ENCODE data around the gene RTCA. TPM values are rescaled to one million over a fixed set of nuclear protein-coding genes. Genes with fewer than 3 reads are reported as not detected.
"Not testable (repeated sequence)": the region's sequence is repeated elsewhere in the genome, so short reads cannot be mapped to it uniquely, and the experiment has no call there.

RTCA gene
- total RNA-seq, 2 experiments from 2014 or later, result 36.7 to 37.5 TPM

DNA sequence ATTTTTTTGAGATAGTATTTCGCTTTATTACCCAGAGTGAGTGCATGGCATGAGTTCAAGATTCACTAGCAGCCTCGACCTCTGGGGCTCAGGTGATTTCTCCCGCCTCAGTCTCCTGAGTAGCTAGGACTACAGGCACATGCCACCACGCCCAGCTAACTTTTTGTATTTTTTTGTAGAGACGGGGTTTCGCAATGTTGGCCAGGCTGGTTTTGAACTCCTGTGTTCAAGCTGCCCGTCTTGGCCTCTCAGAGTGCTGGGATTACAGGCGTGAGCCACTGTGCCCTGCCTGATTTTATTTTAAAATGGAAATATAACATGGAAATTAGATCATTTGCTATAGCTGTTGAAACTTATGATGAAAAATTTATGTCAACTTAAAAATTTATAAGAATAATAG, 30.1 kb downstream of the RTCA start:
- H3K36me3 Mint-ChIP-seq (ENCODE audit: low read depth), result peaks cover 5% of the 10 kb centered on the region
- peaks cover 7% of the 10 kb centered on the region for H3K4me1 Mint-ChIP-seq (ENCODE audit: low read depth)
- H3K27me3 Mint-ChIP-seq (ENCODE audit: low read depth), result no peaks in the 10 kb centered on the region
- intact Hi-C loops (cut with micrococcal nuclease), result no loop called here
- H3K27ac Mint-ChIP-seq, result no peak overlapping the region
- H3K4me3 Mint-ChIP-seq, result no peak overlapping the region
- H3K9me3 Mint-ChIP-seq, result no peaks in the 10 kb centered on the region
- no peak for DNase-seq
- CTCF ChIA-PET, result interaction anchor here (1.5 kb wide), 1 partner anchor 62 kb away, joined by 3 read pairs; no protein-coding TSS in a partner anchor

DNA sequence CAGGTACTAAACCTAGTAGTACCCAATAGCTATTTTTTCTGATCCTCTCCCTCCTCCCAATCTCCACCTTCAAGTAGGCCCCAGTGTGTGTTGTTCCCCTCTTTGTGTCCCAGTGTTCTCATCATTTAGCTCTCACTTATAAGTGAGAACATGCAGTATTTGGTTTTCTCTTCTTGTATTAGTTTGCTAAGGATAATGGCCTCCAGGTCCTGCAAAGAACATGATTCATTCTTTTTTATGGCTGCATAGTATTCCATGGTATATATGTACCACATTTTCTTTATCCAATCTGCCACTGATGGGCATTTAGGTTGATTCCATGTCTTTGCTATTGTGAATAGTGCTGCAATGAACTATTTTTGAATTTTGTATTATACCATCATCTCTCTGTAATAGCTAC, 31.0 kb downstream of the RTCA start:
- H3K4me3 Mint-ChIP-seq; H3K36me3 Mint-ChIP-seq (ENCODE audit: low read depth); DNase-seq; H3K27ac Mint-ChIP-seq; intact Hi-C loops (cut with micrococcal nuclease); H3K4me1 Mint-ChIP-seq (ENCODE audit: low read depth); H3K9me3 Mint-ChIP-seq; H3K27me3 Mint-ChIP-seq (ENCODE audit: low read depth): not testable (repeated sequence)
- CTCF ChIA-PET, result interaction anchor here (1.5 kb wide), 1 partner anchor 61 kb away, joined by 3 read pairs; no protein-coding TSS in a partner anchor

DNA sequence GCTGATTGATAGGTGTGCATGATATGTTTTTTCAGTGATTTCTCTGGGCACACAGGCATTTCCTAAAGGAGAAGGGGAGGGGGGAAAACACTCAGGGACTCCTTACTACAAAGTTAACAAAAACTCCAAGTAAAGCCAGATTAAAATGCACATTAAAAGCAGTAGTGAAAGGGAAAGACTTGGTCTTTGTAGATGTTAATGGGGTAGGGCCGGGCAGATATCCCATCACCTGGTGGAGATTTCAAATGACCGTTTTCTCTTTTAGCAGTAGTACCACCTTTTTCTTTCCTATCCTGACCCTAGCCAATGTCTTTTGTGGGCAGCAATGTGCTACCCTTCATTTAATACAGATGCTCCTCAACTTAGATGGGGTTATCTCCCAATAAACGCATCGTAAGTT, 32.5 kb downstream of the RTCA start:
- CTCF ChIA-PET, result interaction anchor here (1.2 kb wide), 2 partner anchors 9 to 161 kb away, joined by 3 read pairs; no protein-coding TSS in a partner anchor
- Mint-ChIP-seq H3K9me3 (no peaks in the 10 kb centered on the region), H3K4me3 (no peak overlapping the region), H3K27ac (no peak overlapping the region), H3K36me3 (ENCODE audit: low read depth) (no peaks in the 10 kb centered on the region), H3K27me3 (ENCODE audit: low read depth) (no peaks in the 10 kb centered on the region), H3K4me1 (ENCODE audit: low read depth) (peaks cover 5% of the 10 kb centered on the region)
- intact Hi-C loops (cut with micrococcal nuclease), result no loop called here
- no peak for DNase-seq

DNA sequence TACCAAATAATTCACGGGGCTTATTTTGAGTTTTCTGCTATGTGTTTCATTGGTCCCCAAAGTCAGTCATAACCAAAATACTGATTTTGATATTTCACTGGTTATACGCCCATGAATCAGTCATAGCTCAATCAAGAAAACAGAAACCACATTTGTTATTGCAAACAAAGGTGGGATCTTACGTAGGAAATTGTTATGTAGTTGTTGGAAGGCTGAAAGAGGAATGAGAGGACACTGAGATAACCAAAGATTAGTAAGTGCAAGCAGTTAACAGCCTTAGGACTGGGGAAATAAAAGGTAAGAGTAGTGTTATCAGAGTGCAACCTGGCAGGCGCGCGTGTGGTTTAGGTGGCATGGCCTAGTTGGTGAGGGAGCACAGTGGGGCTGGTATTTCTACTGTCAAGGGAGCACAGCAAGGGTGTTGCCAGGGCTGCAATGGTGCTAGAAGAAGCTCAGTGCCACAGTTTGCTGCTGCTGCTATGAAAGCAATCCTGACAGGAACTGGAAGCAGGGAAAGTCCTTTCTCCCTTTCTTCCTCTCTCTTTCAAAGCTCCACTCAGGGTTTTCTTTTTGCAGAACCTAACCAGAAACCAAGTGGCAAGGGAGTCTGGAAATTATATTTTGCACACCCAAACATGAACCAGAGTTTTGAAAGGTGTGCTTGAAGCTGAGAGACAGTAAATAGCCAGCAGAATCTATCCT, 33.7 kb downstream of the RTCA start:
- Mint-ChIP-seq H3K27me3 (ENCODE audit: low read depth) (no peaks in the 10 kb centered on the region), H3K27ac (no peak overlapping the region), H3K4me3 (no peak overlapping the region), H3K36me3 (ENCODE audit: low read depth) (no peaks in the 10 kb centered on the region), H3K9me3 (no peaks in the 10 kb centered on the region), H3K4me1 (ENCODE audit: low read depth) (peaks cover 5% of the 10 kb centered on the region)
- intact Hi-C loops (cut with micrococcal nuclease), result no loop called here
- no peak for DNase-seq
- CTCF ChIA-PET, result interaction anchor here (0.7 to 2.5 kb wide), 3 partner anchors 10 to 1972 kb away, joined by 3 to 7 read pairs (median 4); no protein-coding TSS in a partner anchor

DNA sequence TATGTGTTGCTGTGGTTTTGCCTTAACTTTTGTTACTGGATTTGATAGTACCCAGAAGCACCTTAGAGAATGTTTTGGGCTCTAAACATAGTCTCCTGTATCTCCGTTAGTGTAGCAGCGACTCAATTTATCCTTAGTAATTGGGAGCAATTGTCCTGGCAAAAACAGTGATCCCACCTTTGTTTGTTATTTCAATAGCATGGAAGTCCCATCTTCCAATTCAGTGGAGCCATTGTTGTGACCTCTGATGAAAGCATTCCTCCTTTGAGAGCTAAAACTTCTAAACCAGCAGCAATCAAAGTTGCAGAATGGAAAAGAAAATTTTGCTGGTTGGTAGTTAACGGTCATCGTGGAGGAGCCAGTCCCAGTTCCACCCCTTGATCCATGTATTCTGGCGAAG, 34.7 kb downstream of the RTCA start:
- Mint-ChIP-seq H3K4me3 (no peak overlapping the region), H3K4me1 (ENCODE audit: low read depth) (peaks cover 5% of the 10 kb centered on the region), H3K27me3 (ENCODE audit: low read depth) (no peaks in the 10 kb centered on the region), H3K36me3 (ENCODE audit: low read depth) (no peaks in the 10 kb centered on the region), H3K27ac (no peak overlapping the region), H3K9me3 (no peaks in the 10 kb centered on the region)
- DNase-seq, result no peak
- CTCF ChIA-PET, result interaction anchor here (2.5 kb wide), 1 partner anchor 58 kb away, joined by 7 read pairs; no protein-coding TSS in a partner anchor
- intact Hi-C loops (cut with micrococcal nuclease), result no loop called here

DNA sequence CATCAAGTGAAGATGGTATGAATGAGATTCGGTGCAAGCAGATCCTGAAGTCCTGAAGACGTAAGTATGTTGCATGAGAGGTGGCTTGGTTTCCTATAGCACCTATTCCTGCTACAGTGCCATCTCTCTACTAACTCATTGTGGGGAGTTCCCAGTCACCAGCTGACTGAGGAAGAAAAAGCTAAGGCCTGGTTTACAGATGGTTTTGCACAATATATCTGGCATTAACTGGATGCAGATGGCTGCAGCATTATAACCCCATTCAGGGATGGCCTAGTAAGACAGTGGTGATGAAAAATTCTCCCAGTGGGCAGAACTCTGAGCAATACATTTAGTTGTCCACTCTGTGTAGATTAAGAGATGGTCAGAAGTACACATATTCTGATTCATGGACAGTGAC, 36.7 kb downstream of the RTCA start:
- H3K27me3 Mint-ChIP-seq (ENCODE audit: low read depth), result no peaks in the 10 kb centered on the region
- intact Hi-C loops (cut with micrococcal nuclease), result no loop called here
- H3K4me1 Mint-ChIP-seq (ENCODE audit: low read depth), result peaks cover 17% of the 10 kb centered on the region
- CTCF ChIA-PET, result no interaction called here
- H3K9me3 Mint-ChIP-seq, result no peaks in the 10 kb centered on the region
- H3K36me3 Mint-ChIP-seq (ENCODE audit: low read depth), result no peaks in the 10 kb centered on the region
- H3K27ac Mint-ChIP-seq, result no peak overlapping the region
- no peak for DNase-seq
- H3K4me3 Mint-ChIP-seq, result no peak overlapping the region

DNA sequence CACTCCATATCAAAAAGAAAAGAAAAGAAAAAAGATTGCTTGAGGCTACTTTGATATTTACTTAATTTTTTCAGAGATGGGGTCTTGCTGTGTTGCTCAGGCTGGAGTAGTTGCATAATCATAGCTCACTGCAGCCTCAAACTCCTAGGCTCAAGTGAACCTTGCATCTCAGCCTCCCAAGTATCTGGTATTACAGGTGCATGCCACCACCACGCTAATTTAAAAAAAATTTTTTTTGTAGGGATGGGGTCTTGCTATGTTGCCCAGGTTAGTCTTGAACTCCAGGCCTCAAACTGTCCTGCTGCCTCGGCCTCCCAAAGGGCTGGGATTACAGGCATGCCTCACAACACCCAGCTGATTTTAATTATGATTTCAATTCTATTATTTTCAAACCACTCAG, 38.2 kb downstream of the RTCA start:
- Mint-ChIP-seq H3K27me3 (ENCODE audit: low read depth) (no peaks in the 10 kb centered on the region), H3K4me3 (no peak overlapping the region), H3K27ac (no peak overlapping the region), H3K9me3 (no peaks in the 10 kb centered on the region), H3K4me1 (ENCODE audit: low read depth) (peaks cover 21% of the 10 kb centered on the region), H3K36me3 (ENCODE audit: low read depth) (no peaks in the 10 kb centered on the region)
- DNase-seq, result no peak
- intact Hi-C loops (cut with micrococcal nuclease), result no loop called here
- CTCF ChIA-PET, result no interaction called here

DNA sequence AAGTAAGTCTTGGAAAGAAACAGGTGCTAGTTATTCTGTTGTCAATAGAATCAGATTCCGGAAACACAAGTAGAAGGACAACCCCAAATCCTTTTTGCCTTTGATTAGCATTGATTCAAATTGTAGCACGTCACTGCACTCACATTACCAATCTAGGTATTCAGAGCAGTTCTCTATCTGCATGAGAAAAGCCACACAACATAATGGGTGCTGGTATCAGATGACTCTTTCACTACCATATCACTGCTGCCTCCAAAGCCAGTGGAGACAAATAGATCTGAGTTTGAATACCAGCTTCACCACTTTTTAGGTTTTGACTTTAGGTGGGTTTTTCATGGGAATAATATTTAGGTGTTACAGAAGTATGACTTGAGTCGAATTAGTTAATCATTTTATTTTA, 38.9 kb downstream of the RTCA start:
- CTCF ChIA-PET, result no interaction called here
- no peak for DNase-seq
- Mint-ChIP-seq H3K4me3 (no peak overlapping the region), H3K36me3 (ENCODE audit: low read depth) (no peaks in the 10 kb centered on the region), H3K4me1 (ENCODE audit: low read depth) (peaks cover 16% of the 10 kb centered on the region), H3K9me3 (peaks cover 3% of the 10 kb centered on the region), H3K27me3 (ENCODE audit: low read depth) (no peaks in the 10 kb centered on the region), H3K27ac (no peak overlapping the region)
- intact Hi-C loops (cut with micrococcal nuclease), result no loop called here

DNA sequence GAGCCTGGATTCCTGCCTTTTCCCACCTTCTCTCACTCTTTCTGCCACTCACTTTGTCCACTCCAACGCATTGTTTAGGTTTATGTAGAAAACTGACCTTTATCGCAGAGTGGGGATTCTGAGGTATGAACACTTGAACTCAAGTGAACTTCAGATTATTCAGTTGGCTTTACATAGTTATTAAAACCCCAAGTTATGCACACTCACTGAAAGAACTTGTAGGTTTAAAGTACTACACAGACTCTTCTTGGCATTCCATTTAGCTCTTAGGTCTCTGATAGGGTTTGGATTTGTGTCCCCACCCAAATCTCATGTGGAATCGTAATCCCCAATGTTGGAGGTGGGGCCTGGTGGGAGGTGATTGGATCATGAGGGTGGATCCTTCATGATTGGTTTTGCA, 39.9 kb downstream of the RTCA start:
- Mint-ChIP-seq H3K27ac (no peak overlapping the region), H3K9me3 (peaks cover 5% of the 10 kb centered on the region), H3K4me3 (no peak overlapping the region), H3K36me3 (ENCODE audit: low read depth) (no peaks in the 10 kb centered on the region), H3K4me1 (ENCODE audit: low read depth) (peaks cover 16% of the 10 kb centered on the region), H3K27me3 (ENCODE audit: low read depth) (no peaks in the 10 kb centered on the region)
- no peak for DNase-seq
- CTCF ChIA-PET, result no interaction called here
- intact Hi-C loops (cut with micrococcal nuclease), result no loop called here

DNA sequence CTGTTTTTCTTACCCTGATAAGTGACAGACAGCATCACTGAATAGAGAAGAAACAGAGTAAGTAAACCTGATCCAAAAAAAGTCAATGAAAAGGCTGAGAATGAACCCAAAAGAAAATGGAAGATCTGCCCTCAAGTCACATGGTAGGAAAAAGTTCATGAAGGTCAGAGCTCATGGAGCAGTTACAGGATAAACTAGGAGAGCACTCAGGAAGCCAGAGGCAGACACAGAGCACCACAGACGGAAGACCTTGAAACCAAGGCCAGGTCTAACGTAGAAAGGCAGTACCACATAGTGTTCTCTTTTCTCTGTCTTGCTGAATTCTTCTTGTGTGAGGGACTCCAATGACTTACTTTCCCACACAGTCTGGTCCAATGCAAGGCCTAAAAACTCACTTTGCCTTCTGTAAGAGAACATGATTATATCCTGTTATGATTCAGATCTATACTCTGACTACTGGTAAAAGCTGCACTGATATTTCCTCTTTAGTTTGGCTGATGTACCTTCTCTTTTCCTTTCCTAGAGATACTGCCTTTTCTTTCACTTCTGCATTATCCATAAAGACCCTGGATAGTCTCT, 40.8 kb downstream of the RTCA start:
- peaks cover 5% of the 10 kb centered on the region for H3K9me3 Mint-ChIP-seq
- no peaks in the 10 kb centered on the region for H3K27me3 Mint-ChIP-seq (ENCODE audit: low read depth)
- intact Hi-C loops (cut with micrococcal nuclease), result loop anchor here (1.0 kb wide), 1 partner anchor 44 kb away; no protein-coding TSS in a partner anchor
- DNase-seq, result no peak
- H3K4me1 Mint-ChIP-seq (ENCODE audit: low read depth), result peaks cover 16% of the 10 kb centered on the region
- CTCF ChIA-PET, result interaction anchor here (1.3 kb wide), 1 partner anchor 152 kb away, joined by 5 read pairs; no protein-coding TSS in a partner anchor
- no peak overlapping the region for H3K27ac Mint-ChIP-seq
- no peak overlapping the region for H3K4me3 Mint-ChIP-seq
- H3K36me3 Mint-ChIP-seq (ENCODE audit: low read depth), result no peaks in the 10 kb centered on the region

DNA sequence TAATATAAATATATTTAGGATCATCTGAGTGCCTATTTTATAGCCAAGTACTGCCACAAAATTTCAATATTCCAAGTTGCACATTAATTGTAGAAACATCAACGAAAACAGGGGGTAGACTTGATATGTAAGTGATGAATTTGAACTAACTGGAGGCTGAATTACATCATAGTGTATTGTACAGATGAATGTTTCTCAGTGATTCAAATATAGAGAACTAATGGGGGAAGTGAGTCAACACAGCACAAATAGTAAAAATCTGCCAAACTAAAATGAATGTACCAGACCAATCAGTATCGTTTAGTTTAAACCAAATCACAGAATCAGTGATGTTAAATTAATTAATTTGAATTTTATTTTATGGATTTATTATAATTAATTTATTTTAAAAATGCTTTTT, 42.8 kb downstream of the RTCA start:
- Mint-ChIP-seq H3K4me3 (no peak overlapping the region), H3K36me3 (ENCODE audit: low read depth) (no peaks in the 10 kb centered on the region), H3K27me3 (ENCODE audit: low read depth) (no peaks in the 10 kb centered on the region), H3K9me3 (peaks cover 5% of the 10 kb centered on the region), H3K27ac (no peak overlapping the region), H3K4me1 (ENCODE audit: low read depth) (peaks cover 16% of the 10 kb centered on the region)
- CTCF ChIA-PET, result no interaction called here
- DNase-seq, result no peak
- intact Hi-C loops (cut with micrococcal nuclease), result no loop called here

DNA sequence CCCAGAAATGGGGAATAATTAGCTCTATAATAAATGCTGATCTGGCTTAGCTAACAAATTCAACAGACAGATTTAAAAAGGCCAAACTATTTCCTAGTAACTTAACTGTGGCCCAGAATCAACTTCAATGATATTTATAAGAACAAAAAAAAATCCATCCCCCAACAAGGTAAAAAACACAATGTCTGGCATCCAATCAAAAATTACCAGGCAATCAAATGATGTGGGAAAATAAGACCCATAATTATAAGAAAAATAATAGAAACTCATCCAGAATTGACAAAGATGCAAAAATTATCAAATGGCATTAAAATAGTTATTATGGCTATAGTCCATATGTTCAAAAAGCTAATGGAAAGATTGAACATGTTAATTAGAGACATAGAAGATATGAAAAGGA, 43.8 kb downstream of the RTCA start:
- Mint-ChIP-seq H3K27ac (no peak overlapping the region), H3K27me3 (ENCODE audit: low read depth) (no peaks in the 10 kb centered on the region), H3K9me3 (peaks cover 5% of the 10 kb centered on the region), H3K4me1 (ENCODE audit: low read depth) (peaks cover 16% of the 10 kb centered on the region), H3K4me3 (no peak overlapping the region), H3K36me3 (ENCODE audit: low read depth) (no peaks in the 10 kb centered on the region)
- intact Hi-C loops (cut with micrococcal nuclease), result no loop called here
- no peak for DNase-seq
- CTCF ChIA-PET, result no interaction called here

DNA sequence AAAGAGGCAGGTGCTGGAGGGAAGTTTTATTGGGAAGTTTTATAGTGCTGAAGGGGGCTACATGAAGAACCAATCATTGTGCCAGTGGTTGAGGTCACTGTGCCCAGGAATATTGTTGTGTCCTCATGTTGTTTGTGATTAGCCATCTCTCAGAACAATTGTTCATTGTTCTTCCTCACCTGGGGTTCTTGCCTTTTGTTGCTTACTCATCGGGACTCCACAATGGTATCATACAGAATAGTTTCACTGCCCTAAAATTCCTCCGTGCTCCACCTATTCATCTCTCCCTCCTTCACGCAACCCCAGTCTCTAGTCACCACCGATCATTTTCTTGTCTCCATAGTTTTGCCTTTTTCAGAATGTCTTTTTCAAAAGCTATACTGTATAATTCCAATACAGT, 47.4 kb downstream of the RTCA start:
- Mint-ChIP-seq H3K36me3 (ENCODE audit: low read depth) (peaks cover 2% of the 10 kb centered on the region), H3K27me3 (ENCODE audit: low read depth) (no peaks in the 10 kb centered on the region), H3K27ac (no peak overlapping the region), H3K9me3 (peaks cover 22% of the 10 kb centered on the region), H3K4me3 (no peak overlapping the region), H3K4me1 (ENCODE audit: low read depth) (peaks cover 1% of the 10 kb centered on the region)
- intact Hi-C loops (cut with micrococcal nuclease), result no loop called here
- no peak for DNase-seq
- CTCF ChIA-PET, result no interaction called here

All from activated naive CD4-positive, alpha-beta T cell treated with anti-CD3 and anti-CD28 coated beads for 36 hours (primary cell).